HG03139 (cell line): ENCODE data around the gene DLK1.

Experiments
- ATAC-seq: cut with Tn5 transposase; IDR thresholded peaks from one replicate; pipeline ENCODE4 v1.9.1; 2021; ENCODE audit not compliant: unreplicated experiment

DLK1 gene

DNA sequence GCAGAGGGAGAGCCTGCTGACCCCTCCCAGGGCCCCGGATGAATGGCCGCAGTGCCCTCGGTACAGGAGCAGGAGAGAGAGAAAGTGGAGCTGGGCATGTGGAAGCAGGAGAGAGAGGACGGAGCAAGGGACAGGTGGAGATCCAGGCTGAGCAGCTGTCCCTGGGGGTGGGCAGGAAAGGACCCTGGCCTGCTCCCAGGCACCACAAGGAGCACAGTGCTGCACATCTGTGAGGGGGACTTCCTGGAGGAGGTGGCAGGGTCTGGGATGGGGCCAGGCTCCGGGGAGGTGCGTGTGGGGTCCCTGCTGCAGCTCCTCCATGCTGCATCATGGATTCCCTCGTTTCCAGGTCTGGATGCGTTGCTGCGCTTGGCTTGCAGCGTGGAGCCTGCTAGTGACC is 13.0 kb upstream of the DLK1 start:
- no peak for ATAC-seq

DNA sequence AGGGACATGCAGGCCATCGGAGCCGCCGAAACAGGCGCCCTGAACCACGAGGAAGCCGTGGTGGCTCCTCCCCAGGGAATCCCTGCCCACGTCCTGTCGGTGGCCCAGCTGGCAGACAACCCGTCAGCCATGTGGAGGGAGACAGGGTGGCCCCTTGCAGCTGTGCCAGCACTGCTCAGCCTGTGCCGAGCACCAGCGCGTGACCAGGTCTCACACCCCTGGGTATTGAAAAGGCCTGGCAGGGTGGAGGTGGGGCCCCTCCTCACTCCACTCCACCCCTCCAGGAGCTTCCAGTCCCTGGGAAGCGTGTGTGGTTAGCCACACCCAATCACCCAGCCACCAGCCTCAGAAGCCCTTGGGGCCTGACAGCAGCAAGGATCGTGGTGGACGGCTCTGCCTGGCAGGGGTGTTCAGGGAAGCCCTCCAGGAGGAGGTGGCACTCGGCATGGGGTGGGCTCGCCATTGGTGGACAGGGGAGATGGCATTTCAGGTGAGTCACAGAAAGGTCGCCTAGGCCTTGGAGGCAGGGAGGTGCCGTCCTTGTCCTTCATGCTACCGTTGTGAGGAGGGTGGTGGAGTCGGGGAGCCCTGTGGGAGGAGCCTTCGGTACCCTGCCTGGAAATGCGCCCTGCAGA is 12.3 kb upstream of the DLK1 start:
- ATAC-seq = no peak

DNA sequence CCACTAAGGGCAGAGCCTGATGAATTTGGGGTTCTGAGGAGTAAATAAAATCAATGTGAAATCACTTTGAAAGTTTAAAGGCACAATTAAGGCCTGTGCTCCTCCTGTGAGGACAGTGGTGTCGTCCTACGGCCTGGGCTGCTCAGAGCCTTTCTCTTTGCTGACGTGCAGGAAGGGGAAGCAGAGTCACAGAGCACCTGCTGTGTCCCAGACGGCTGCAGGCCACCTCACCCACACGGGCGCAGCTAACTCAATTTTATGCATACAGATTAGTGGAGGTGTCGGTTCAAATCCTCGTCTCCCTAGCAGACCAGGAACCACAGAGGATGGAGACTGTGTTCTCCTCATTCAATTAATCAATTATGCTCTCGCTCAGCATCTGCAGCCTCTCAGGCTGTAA is 11.4 kb upstream of the DLK1 start:
- ATAC-seq = no peak

DNA sequence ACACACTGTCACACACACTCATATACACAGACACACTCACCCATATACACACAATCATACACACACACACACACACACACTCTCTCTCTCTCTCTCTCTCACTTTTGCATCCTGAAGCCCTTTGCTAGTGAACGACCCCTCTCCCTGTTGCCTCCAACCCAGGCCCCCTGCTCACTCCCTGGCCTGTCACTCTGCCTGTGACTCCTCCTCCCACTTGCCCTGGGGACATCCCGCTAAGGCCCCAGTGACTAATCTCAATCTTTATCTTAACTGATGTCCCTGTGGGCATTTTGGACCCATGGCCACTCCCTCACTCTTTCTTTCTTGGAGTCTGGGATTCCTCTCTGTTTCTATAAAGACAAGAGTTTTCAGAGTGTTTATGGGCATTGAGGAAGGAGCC is 10.9 kb upstream of the DLK1 start:
- no peak for ATAC-seq

GRCh38 chr14:100717386-100717785 is 9.3 kb upstream of the DLK1 start:
- ATAC-seq = no peak

DNA sequence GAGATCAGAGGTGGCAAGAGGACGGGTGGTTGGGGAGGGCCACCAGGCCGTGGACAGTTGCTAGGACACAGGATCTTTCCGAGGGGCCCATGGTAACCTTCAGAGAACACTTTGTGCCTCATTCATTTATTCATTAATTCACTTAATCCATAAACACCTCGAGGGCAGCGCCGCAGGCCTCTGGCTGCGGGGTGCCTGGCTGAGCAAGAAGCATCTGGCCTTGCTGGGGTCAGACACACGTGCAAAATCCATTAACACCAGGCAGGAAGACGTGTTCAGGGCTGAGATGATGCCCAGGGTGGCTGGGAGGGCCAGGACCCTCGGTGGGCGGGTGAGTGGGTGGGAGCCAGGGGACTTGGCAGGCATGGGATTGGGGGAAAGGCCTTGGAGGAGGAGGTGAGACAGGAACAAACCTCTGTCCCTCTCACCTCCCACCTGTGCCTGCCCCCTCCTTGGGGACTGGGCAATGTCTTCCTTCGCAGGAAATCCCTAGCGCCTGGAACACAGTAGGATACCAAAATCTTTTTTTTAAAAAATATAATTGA is 6.6 kb upstream of the DLK1 start:
- no peak for ATAC-seq

DNA sequence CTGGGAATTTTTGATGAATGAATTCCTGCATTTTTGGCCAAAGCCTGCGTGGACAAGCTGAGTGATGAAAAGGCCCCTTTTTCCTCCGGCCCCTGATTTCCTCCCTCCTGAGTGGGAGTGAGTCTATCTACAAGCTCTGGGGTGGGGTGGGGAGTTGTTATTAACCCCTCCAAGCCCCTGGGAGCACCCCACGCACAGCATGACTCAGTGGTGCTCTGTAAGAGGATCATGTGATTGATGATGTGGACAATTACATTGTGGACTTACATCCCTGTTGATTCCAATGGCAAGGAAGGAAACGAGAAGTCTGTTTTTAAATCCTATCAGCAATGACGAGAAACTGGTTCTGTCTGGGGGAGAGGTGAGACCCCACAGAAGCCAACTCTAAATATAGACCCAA is 5.1 kb upstream of the DLK1 start:
- no peak for ATAC-seq

DNA sequence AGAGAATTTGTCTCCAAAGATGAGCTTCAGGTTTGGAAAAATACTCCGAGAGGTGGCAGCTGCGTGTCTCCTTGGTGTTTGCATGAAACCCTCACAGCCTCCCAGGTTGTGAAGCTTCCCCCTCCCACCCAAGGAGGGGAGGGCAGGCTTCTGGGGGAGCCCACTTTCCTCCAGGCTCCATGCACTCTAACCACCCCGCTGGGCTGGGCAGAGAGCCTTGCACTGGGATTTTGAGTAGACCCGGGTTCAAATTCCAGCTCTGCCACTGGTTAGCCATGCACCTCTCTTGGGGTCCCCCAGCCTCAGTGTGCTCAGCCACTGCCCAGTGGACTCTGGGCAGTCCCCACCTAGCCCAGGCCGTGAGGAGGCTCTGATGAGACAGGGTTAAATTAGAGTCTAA is 4.3 kb upstream of the DLK1 start:
- no peak for ATAC-seq

DNA sequence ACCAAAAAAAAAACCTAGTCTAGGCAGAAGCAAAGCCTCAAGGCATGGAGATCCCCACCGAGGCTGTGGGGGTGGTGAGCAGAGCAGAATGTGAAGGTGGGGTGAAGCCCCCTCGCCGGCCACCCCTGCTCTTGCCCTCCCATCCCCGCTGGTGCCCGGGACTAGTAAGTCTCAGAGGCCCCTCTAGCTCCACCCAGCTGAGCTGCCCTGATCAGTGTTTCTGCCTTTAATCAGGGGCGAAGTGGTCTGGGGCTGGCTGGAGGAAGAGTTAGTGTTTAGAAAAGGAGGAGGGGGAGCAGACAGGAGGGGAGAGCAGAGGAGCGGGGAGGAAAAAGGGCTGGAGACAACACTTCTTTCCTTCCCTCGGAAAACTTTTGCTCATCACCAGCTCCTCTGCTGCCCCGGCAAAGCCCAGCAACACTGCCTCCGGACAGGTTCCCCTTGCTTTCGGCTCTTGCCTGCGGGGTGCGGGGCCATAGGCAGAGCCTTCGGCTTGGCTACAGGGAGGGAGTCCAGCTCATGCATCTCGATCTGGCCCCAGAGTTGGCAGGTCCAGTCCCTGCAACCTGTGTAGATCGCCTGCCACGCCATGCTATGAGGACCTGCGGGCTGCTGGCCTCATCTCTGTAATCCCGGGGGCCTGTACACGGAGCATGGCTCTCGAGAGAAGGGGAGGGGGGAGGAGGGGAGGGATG is 3.4 kb upstream of the DLK1 start:
- ATAC-seq = no peak

DNA sequence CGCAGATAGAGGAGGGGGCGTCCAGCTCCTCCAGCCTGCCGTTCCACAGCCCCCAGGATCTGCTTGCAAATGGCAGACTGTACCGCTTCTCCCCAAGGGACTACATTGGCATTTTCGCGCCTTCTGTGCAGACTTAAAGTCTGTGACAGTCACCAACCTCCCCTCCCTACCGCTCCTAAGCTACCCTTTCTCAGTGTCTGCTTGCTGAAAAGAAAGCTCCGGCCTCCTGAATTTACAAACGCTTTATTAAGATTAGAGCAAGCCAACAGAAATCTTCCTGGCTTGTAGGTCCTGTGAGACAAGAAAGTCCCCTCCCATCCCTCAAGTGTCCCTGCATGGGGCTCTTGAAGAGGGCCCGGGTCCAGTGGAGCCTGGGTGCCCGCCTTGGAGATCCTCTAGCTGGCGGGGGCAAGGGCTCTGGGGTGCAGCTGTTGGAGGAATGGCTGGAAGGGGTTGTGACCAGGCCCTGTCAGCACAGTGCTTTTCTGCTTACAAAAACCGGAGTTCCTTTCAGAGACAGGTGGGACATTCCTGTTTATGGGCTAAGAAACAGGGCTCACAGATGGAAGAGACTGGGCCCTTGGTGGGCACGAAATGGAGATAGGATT is 2.8 kb upstream of the DLK1 start:
- no peak for ATAC-seq

- ATAC-seq = no peak
These were observed 2.2 kb upstream of the DLK1 start for GRCh38 chr14:100724536-100724935.

GRCh38 chr14:100725587-100726387 is 905 bp upstream of the DLK1 start:
- ATAC-seq = no peak

- ATAC-seq = no peak
These were observed 587 bp downstream of the DLK1 start for GRCh38 chr14:100727086-100727872.

DNA sequence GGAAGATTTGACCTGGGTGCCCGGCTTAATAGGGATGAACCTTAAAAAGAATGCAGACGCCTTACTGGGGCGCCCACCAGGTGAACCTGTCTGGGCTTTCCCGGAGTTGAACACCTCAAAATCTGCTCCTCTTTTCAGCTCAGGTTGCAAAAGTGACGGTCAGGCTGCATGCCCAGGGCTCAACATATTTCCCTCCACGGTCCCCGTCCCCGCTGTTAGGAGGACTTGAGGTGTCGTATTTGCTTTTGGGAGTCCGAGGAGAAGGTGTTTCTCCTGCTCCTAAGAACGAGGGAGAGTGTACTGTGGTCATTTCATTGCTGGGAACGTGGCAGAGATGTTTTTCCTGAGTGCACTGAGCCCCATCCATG is 1.2 kb downstream of the DLK1 start:
- no peak for ATAC-seq

GRCh38 chr14:100728962-100729361 is 2.3 kb downstream of the DLK1 start:
- no peak for ATAC-seq

- ATAC-seq = no peak
These were observed 3.3 kb downstream of the DLK1 start for GRCh38 chr14:100729982-100730381.

GRCh38 chr14:100730581-100730980 is 3.9 kb downstream of the DLK1 start:
- ATAC-seq = no peak

GRCh38 chr14:100731011-100731670 is 4.4 kb downstream of the DLK1 start:
- no peak for ATAC-seq

GRCh38 chr14:100731846-100732765 is 5.4 kb downstream of the DLK1 start:
- no peak for ATAC-seq
